HG02852 (cell line): ENCODE data around the gene CCDC69.
"Not testable (repeated sequence)": the region's sequence is repeated elsewhere in the genome, so short reads cannot be mapped to it uniquely, and the experiment has no call there.

Experiments
- ATAC-seq: cut with Tn5 transposase; IDR thresholded peaks from one replicate; pipeline ENCODE4 v1.9.1; 2021; ENCODE audit warnings: mild to moderate bottlenecking, moderate library complexity; ENCODE audit not compliant: unreplicated experiment

Gene CCDC69

DNA sequence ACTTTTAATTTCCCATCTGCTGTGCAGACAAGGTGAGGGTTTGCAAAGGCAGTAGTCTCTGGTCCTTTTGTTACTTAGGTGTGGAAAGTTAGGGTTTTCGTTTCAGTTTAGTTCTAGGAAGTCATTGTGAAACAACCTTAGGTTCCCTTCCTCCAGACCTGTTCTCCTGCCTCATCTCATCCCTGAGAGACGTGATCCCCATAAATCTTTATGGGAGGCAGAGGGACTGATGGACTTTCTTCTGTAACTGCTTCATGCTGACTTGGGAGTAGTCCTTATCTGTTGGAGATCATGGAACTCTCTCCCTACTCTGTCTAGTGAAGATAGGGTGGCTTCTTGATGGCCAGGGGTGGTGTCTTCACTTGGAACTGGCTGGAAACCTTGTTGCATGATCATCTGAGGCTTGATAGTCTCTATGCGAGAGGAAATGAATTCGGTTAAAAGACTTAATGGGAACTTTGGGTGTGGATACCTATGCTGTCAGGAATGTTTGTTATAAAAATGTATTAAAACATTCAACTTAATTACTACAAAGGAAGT is 21.9 kb upstream of the CCDC69 start:
- no peak for ATAC-seq

GRCh38 chr5:151244206-151244605 is 20.3 kb upstream of the CCDC69 start:
- ATAC-seq, result no peak

GRCh38 chr5:151243564-151243963 is 19.7 kb upstream of the CCDC69 start:
- no peak for ATAC-seq

DNA sequence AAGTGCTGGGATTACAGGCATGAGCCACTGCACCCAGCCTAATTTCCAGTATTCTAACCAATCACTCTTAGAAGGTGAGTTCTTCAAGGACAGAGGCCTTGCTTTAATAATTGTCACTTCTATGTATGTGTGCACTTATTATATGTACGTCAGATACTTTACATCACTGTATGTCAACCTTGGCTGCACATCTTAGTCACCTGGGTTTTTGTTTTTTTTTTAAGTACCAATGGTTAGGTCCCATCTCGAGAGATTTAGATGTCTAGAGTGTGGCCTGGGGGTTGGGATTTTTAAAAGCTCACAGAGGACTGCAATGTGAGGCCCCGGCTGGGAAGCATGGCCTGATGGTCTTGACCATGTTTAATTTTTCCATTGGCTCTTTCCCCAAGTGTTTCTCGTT is 19.2 kb upstream of the CCDC69 start:
- no peak for ATAC-seq

DNA sequence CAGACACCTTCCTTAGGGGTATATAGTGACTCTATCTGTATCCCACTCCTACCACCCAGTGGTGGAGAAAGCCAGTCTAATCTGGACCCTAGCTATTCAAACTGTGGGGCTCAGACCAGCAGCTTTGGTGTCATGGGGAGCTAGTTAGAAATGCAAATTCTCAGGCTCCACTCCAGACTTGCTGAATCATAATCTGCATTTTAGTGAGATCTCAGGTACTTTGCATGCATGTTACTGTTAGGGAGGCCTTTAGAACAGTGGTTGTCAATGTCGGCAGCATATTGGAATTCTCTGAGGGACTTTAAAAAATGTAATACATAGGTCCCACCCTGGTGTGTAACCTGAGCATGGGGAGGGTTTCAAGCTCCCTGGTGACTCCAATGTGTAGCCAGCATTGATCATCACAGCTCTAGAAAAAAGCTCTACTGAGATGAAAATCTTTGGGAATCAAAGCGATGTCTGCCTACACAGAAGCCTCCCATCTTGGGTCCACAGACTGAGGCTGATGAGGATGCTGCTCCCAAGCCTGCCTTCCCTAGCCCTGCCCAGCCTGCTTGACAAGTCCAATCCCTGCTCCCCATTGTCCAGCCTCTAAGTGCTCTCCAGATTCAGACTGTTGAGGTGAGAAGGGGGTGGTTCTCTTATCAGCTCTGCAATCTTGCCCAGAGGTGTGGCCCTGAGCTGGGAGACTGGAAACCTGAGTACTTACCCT is 17.2 kb upstream of the CCDC69 start:
- ATAC-seq, result no peak

- not testable (repeated sequence) for ATAC-seq
These were observed 16.5 kb upstream of the CCDC69 start for GRCh38 chr5:151240268-151240835.

GRCh38 chr5:151239237-151239861 is 15.5 kb upstream of the CCDC69 start:
- peak; percentile 46 for ATAC-seq

DNA sequence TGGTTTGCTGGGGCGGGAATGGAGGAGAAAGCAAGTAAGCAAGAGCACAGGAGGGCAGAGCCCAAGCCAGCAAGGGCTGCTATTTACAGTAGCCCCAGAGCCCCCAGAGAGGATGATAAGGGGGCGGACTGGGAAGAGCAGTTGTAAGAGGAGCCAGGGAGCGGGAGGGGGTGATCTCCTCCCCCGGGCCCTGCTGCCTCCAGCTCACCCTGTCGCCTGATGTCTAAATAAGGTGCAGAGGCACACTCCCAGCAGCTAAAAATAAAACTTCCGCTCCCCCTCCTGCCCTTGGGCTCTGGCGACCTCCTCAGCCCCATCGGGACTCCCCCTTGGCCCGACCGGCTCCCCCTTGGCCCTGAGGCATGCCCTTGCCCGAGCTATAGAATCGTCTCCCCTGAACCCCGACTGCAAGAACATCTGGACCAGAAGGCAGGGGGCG is 14.4 kb upstream of the CCDC69 start:
- peak; percentile 38 for ATAC-seq

GRCh38 chr5:151237685-151238084 is 13.8 kb upstream of the CCDC69 start:
- ATAC-seq, result no peak

DNA sequence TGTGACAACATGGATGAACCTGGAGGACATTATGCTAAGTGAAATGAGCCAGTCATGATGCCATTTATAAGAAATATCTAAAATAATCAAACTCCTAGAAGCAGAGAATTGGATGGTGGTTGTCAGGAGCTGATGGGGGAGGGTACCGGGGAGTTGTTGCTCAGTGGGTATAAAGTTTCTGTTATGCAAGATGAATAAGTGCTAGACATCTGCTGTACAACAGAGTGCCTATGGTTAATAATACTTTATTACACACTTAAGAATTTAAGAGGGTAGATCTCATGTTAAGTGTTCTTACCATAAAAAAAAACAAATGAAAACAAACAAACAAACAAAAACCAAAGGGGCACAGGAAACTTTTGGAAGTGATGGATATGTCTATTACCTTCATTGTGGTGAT is 13.0 kb upstream of the CCDC69 start:
- no peak for ATAC-seq

DNA sequence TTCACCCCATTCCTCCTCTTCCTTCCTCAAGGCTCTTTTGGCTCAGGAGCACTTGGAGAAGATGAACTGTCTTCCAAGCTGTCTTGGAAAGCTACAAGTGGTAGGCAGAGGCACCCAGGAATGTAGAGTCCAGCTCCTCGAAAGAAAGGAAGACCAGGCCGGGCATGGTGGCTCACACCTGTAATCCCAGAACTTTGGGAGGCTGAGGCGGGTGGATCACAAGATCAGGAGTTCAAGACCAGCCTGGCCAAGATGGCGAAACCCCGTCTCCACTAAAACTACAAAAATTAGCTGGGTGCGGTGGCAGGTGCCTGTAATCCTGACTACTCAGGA is 11.3 kb upstream of the CCDC69 start:
- not testable (repeated sequence) for ATAC-seq

DNA sequence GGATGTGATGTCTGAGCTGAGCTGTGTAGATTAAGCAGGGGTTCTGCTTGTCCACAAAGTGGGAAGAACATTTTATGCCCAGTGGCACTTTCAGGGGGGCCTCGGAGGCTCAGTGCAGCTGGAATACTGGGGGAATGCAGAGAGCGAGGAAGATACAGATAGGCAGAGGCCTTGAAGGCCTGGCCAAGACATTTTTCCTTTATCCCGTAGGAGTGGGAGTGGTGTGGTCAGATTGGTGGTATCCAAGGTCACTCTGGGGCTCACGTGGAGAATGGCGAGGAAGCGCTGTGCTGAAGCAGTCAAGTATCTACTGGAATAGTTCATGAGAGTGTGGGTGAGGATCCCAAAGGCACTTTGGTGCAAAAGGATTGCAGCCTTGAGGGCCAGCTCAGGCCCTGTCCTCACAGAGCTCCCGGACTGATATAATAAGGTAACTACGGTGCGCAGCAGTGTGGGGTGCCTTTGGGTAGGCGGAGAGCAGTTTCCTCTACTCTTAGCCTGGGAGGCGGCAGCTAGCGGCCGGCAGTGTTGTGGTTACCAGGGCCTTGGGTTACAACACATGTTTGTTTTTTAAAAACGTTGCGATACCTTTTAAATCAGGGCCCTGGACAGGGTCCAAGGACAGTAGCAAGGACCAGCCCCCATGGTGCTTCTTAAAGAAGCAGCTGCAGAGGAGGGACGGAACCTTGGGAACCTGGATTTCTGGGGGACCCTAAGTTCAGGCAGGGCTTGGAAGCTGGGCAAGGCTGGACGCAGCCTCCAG is 10.8 kb upstream of the CCDC69 start:
- peak; percentile 70 for ATAC-seq

GRCh38 chr5:151233616-151234085 is 9.8 kb upstream of the CCDC69 start:
- ATAC-seq, result peak; percentile 53

GRCh38 chr5:151231359-151231758 is 7.5 kb upstream of the CCDC69 start:
- no peak for ATAC-seq

DNA sequence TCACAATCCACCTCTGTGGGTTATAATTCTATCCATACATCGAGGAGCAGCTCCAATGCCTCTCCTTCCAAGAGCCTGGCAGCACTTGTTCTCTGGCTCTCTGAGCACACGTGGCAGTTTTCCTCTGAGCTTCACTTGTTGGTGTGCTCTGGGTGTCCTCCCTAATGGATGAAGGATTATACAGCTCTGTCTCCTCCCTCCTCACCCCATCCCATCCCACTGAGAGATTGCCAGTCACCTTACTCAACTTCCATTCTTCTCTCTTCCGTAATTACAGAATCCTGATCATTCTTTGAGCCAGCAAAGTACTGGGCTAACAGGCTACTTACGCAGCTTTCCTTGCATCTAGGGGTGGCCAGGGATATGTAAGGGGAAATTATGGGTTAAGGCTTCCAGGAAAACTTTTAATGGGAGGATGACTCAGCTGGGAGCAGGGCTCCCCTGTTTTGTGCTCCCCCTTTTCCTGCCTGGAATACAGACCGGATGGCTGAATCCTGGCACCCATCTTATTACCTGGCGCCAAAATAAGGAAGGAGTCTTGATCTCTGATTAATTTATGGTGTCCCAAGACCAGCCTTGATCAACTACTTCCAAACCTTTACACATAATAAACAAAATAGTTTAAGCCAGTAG is 6.3 kb upstream of the CCDC69 start:
- no peak for ATAC-seq

GRCh38 chr5:151228986-151229385 is 5.1 kb upstream of the CCDC69 start:
- ATAC-seq, result no peak

- no peak for ATAC-seq
These were observed 4.1 kb upstream of the CCDC69 start for GRCh38 chr5:151227918-151228447.

- no peak for ATAC-seq
These were observed 1.6 kb upstream of the CCDC69 start for GRCh38 chr5:151225475-151225874.

DNA sequence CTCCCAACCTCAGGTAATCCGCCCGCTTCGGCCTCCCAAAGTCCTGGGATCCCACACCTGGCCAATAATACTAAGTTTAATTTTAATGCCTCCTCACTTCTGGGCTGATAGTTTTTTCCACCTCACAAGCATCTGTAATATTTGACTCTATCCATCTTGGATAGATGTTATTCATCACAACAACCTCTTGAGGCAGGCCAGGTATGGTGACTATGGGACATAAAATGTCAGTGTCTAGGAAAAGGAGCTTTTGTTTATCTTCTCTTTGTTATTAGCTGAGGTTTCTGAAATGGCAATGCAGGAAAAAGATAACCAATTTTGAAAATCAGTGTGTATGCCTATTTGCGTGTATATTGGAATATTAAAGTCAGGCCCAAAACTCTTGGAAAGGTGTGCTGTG is 1.2 kb upstream of the CCDC69 start:
- ATAC-seq, result no peak

DNA sequence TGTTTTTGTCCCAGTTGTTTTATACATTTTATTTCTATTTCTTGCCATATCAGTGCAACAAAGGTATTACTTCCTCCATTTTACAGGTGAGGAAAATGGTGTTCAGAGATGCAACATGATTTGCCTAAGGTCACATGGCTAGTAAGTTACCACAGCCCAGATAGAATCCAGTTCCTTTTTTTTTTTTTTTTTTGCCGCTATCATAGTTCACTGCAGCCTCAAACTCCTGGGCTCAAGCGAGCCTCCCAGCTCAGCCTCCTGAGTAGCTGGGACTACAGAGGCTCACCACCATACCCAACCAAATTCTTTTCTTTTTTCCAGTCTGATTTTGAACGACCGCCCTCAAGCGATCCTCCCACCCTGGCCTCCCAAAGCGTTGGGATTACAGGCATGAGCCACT is 480 bp upstream of the CCDC69 start:
- ATAC-seq, result peak; percentile 28
